Astrocyte (in vitro differentiated cells and primary cell): ENCODE results near the gene SPRED3. TPM values are rescaled to one million over a fixed set of nuclear protein-coding genes. Genes with fewer than 3 reads are reported as not detected.

Experiments
- DNase-seq: peaks from one replicate; pipeline ENCODE4 v3.0.0-alpha.2; 2010; ENCODE audit warnings: low read depth
- FAIRE-seq: peaks from 2 replicates; lab custom pipeline; 2011; peaks lifted over from hg19 to GRCh38; lab: Jason Lieb, UNC
- H2AFZ ChIP-seq: 2 replicates; pipeline ENCODE4 v1.6.0; 2012; ENCODE audit warnings: low read depth, low read length, inconsistent platforms
- H3K27ac ChIP-seq: 2 replicates; pipeline ENCODE4 v1.5.1; 2011; ENCODE audit warnings: low read depth, low read length, inconsistent platforms
- H3K27me3 ChIP-seq: 2 replicates; pipeline ENCODE4 v1.6.0; 2011; ENCODE audit warnings: low read length, inconsistent platforms; ENCODE audit not compliant: insufficient read depth
- H3K36me3 ChIP-seq: 2 replicates; pipeline ENCODE4 v1.5.1; 2011; ENCODE audit warnings: low read length, inconsistent platforms; ENCODE audit not compliant: insufficient read depth
- H3K4me1 ChIP-seq: 2 replicates; pipeline ENCODE4 v1.5.1; 2011; ENCODE audit warnings: low read length, inconsistent platforms; ENCODE audit not compliant: insufficient read depth
- H3K4me2 ChIP-seq: 2 replicates; pipeline ENCODE4 v1.6.0; 2012; ENCODE audit warnings: low read length, inconsistent platforms
- H3K4me3 ChIP-seq: 2 replicates; pipeline ENCODE4 v1.5.1; 2011; ENCODE audit warnings: low read depth, mild to moderate bottlenecking, low read length, inconsistent platforms; ENCODE audit not compliant: insufficient read depth
- H3K79me2 ChIP-seq: 2 replicates; pipeline ENCODE4 v1.6.0; 2012; ENCODE audit warnings: mild to moderate bottlenecking, low read length, inconsistent platforms; ENCODE audit not compliant: insufficient read depth
- H3K9ac ChIP-seq: 2 replicates; pipeline ENCODE4 v1.6.0; 2012; ENCODE audit warnings: mild to moderate bottlenecking, low read length, inconsistent platforms
- H3K9me3 ChIP-seq: 2 replicates; pipeline ENCODE4 v1.5.1; 2012; ENCODE audit warnings: low read depth, mild to moderate bottlenecking, low read length, inconsistent platforms; ENCODE audit not compliant: insufficient read depth
- H4K20me1 ChIP-seq: 2 replicates; pipeline ENCODE4 v1.6.0; 2012; ENCODE audit warnings: low read length, inconsistent platforms; ENCODE audit not compliant: insufficient read depth
- H3K27ac Mint-ChIP-seq: one replicate; pipeline ENCODE4 v1.8.0; 2021; ENCODE audit warnings: mild to moderate bottlenecking, mixed read lengths; ENCODE audit not compliant: unreplicated experiment
- H3K27me3 Mint-ChIP-seq: one replicate; pipeline ENCODE4 v1.8.0; 2021; ENCODE audit warnings: low read depth, mixed read lengths; ENCODE audit not compliant: unreplicated experiment
- H3K36me3 Mint-ChIP-seq: one replicate; pipeline ENCODE4 v1.8.0; 2021; ENCODE audit warnings: low read depth, mixed read lengths; ENCODE audit not compliant: unreplicated experiment
- H3K4me1 Mint-ChIP-seq: one replicate; pipeline ENCODE4 v1.8.0; 2021; ENCODE audit warnings: low read depth, mixed read lengths; ENCODE audit not compliant: unreplicated experiment
- H3K4me3 Mint-ChIP-seq: one replicate; pipeline ENCODE4 v1.8.0; 2021; ENCODE audit warnings: mild to moderate bottlenecking, moderate library complexity, mixed read lengths; ENCODE audit not compliant: unreplicated experiment
- H3K9me3 Mint-ChIP-seq: one replicate; pipeline ENCODE4 v1.8.0; 2021; ENCODE audit warnings: mild to moderate bottlenecking, mixed read lengths; ENCODE audit not compliant: unreplicated experiment
- EZH2 ChIP-seq: IDR thresholded peaks from 2 replicates; pipeline ENCODE4 v1.6.1; 2012; ENCODE audit warnings: mild to moderate bottlenecking, low read length, inconsistent platforms; ENCODE audit not compliant: insufficient read depth
- total RNA-seq: library from RNA; stranded (reverse); gene quantifications from 2 replicates; pipeline ENCODE4 v1.2.1, GENCODE V29; 2021
- TF ChIP-seq, protein P1 (sequence below): IDR thresholded peaks from 2 replicates; pipeline ENCODE4 v1.5.1; 2011; ENCODE audit warnings: low read depth, mild to moderate bottlenecking, inconsistent platforms, low read length, moderate library complexity; ENCODE audit not compliant: insufficient read depth

SPRED3 gene
- total RNA-seq, 1 donor from 2014 or later = 19.0 TPM

DNA sequence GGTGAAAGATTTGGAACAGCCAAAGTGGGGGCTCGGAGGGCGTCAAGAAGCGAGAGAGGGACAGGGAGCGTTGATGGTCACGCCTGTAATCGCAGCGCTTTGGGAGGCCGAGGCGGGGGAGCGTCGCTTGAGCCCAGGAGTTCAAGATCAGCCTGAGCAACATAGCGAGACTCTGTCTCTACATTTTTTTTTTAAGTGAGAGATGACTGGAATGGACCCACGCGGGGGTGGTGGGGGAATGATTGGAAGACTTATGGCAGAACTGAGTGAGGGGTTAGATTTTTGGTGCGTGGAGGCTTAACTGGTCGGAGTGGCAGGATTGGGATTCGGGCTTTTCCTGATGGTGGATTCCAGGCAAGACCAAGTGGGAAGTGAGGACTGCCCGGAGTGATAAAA lies 13.4 kb upstream of the SPRED3 start:
- Histone ChIP-seq H3K4me2 (peak overlapping the region; percentile 96), H3K4me3 (peak overlapping the region; percentile 82), H3K9ac (peak overlapping the region; percentile 98), H3K4me1 (peaks cover 13% of the 10 kb centered on the region), H4K20me1 (peaks cover 43% of the 10 kb centered on the region), H2AFZ (peak overlapping the region; percentile 92), H3K9me3 (no peaks in the 10 kb centered on the region), H3K27me3 (no peaks in the 10 kb centered on the region), H3K79me2 (peaks cover 45% of the 10 kb centered on the region), H3K27ac (peak overlapping the region; percentile 92), H3K36me3 (peaks cover 7% of the 10 kb centered on the region)
- Mint-ChIP-seq H3K27ac (peak overlapping the region; percentile 99), H3K36me3 (peaks cover 4% of the 10 kb centered on the region), H3K4me1 (peaks cover 8% of the 10 kb centered on the region), H3K9me3 (peaks cover 2% of the 10 kb centered on the region), H3K27me3 (peaks cover 17% of the 10 kb centered on the region), H3K4me3 (peak overlapping the region; percentile 100)
- DNase-seq (no peak), FAIRE-seq (no peak)
- TF ChIP-seq EZH2 = no peak
- TF ChIP-seq, protein P1, sequence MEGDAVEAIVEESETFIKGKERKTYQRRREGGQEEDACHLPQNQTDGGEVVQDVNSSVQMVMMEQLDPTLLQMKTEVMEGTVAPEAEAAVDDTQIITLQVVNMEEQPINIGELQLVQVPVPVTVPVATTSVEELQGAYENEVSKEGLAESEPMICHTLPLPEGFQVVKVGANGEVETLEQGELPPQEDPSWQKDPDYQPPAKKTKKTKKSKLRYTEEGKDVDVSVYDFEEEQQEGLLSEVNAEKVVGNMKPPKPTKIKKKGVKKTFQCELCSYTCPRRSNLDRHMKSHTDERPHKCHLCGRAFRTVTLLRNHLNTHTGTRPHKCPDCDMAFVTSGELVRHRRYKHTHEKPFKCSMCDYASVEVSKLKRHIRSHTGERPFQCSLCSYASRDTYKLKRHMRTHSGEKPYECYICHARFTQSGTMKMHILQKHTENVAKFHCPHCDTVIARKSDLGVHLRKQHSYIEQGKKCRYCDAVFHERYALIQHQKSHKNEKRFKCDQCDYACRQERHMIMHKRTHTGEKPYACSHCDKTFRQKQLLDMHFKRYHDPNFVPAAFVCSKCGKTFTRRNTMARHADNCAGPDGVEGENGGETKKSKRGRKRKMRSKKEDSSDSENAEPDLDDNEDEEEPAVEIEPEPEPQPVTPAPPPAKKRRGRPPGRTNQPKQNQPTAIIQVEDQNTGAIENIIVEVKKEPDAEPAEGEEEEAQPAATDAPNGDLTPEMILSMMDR = no peak

DNA sequence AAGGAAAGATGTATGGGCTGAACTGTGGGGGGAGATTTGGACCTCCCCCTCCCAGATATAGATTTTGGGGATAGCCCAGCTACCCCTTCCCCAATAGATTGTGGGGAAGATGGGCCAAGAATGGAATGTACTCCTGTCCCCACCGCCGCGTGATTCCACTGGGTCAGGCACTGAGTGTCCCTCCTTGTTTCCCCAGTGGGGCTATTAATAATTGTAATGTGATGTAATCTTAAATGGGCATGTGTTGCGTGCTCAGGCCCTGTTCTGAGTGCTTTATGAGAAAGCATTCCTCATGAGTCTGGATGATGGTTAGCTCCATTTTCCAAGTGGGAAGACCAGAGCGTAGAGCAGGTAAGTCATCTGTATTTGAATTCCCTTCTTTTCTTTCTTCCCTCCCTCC lies 12.7 kb upstream of the SPRED3 start:
- no peak for FAIRE-seq
- peaks cover 45% of the 10 kb centered on the region for H3K79me2 ChIP-seq
- peak overlapping the region; percentile 92 for H3K27ac ChIP-seq
- Mint-ChIP-seq H3K4me3 (peak overlapping the region; percentile 100), H3K9me3 (peaks cover 2% of the 10 kb centered on the region), H3K27ac (peak overlapping the region; percentile 99), H3K27me3 (peaks cover 11% of the 10 kb centered on the region), H3K4me1 (peaks cover 8% of the 10 kb centered on the region), H3K36me3 (peaks cover 4% of the 10 kb centered on the region)
- H3K4me3 ChIP-seq = peak overlapping the region; percentile 82
- H4K20me1 ChIP-seq = peaks cover 50% of the 10 kb centered on the region
- peak overlapping the region; percentile 98 for H3K9ac ChIP-seq
- H3K27me3 ChIP-seq = no peaks in the 10 kb centered on the region
- H3K4me1 ChIP-seq = peaks cover 13% of the 10 kb centered on the region
- DNase-seq = no peak
- H3K4me2 ChIP-seq = peak overlapping the region; percentile 96
- H3K9me3 ChIP-seq = no peaks in the 10 kb centered on the region
- TF ChIP-seq, protein P1 = no peak
- no peak for TF ChIP-seq EZH2
- peaks cover 7% of the 10 kb centered on the region for H3K36me3 ChIP-seq
- no peak overlapping the region for H2AFZ ChIP-seq

DNA sequence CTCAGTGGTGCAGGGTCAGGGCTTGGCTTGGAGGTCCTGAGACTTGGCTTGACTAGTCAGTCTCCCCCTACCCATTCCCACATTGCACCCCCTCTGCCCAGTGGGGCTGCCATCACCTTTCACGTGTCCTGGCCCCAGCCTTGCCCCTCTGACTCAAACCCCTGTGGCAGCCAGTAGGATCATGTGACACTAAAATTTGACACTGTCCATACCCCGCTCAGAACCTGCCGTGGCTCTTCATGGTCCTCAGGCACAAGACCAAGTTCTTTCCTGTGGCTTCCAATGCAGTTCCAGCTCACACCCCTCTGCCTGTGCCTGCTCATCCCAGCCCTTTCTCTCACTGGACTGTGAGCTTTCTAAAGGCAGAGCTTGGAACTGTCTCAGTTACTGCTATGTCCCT lies 11.9 kb upstream of the SPRED3 start:
- H3K79me2 ChIP-seq = peaks cover 45% of the 10 kb centered on the region
- no peak overlapping the region for H3K4me3 ChIP-seq
- peaks cover 58% of the 10 kb centered on the region for H4K20me1 ChIP-seq

More for the DNA sequence above, 11.9 kb upstream of the SPRED3 start:
- peak overlapping the region; percentile 100 for H3K4me3 Mint-ChIP-seq
- FAIRE-seq (no peak), DNase-seq (no peak)
- peaks cover 4% of the 10 kb centered on the region for H3K36me3 Mint-ChIP-seq
- no peaks in the 10 kb centered on the region for H3K9me3 Mint-ChIP-seq
- Histone ChIP-seq H3K27ac (no peak overlapping the region), H3K9me3 (no peaks in the 10 kb centered on the region), H3K36me3 (peaks cover 14% of the 10 kb centered on the region), H3K9ac (no peak overlapping the region), H3K4me2 (peak overlapping the region; percentile 96), H3K4me1 (peaks cover 13% of the 10 kb centered on the region), H3K27me3 (no peaks in the 10 kb centered on the region), H2AFZ (no peak overlapping the region)
- TF ChIP-seq, protein P1 = no peak
- no peak overlapping the region for H3K27ac Mint-ChIP-seq
- H3K27me3 Mint-ChIP-seq = peaks cover 4% of the 10 kb centered on the region
- peaks cover 8% of the 10 kb centered on the region for H3K4me1 Mint-ChIP-seq
